ENCODE measurements around the gene GAS5.

GAS5 gene

DNA sequence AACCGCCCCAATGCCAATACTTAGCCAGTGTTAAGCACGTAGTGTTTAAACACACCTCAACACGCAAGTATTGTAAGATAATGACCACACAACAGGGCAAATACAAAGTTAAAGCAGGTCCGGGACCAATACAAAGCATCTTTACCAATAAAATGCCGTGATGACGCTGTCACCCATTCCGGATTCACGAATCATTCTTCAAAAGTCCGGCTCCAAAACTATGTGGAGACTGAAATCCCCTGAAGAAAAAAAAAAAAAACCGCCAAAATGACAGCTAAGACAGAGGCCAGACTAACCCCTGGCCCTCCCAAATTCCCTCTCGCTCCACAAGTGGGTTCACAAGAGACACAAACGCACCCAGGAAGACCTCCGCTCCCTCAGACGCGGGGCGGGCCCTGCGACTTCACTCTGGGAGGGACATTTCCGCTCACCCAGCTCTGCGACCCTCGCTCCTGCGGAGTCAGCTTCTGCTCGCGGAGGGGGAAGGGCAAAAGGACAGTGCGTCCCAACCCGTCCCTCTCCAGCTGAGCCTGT, 43.9 kb downstream of the GAS5 start:
- no peak for DNase-seq

DNA sequence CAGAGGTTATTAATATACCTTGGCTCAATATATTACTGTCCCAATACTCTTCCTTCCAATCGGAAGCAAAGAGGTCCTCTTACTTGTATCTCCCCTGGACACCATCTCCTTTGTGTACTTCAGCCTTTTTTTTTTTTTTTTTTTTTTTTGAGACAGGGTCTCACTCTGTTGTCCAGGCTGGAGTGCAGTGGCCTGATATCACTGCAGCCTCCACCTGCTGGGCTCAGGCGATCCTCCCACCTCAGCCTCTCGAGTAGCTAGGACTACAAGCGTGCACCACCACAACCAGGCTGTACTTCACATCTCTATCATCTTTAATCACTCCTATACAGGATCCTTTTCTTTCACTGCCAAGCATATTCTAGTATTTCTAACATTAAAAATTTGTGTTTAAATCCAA, 46.1 kb downstream of the GAS5 start:
- DNase-seq: no peak

DNA sequence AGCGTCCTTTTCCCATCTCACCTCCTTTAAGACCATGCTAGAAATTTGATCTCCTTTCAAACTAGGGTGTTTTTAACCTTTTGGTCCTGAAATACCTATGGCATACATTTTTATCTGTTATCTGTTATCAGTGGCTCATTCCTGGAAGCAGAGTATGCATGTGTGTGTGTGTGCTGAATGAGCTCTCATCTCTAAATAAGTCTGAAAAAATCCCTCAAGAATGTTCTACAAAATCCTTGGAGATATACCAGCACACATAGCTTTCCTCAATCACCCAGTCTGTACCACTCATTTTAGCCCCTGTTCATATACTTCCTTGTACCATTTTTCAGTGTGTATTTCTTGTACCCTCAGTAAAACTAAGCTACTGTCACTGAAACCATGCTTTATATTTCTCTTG, 49.3 kb downstream of the GAS5 start:
- DNase-seq: no peak
